8988T (cell line): ENCODE data around the gene ZNF263.
"Not testable (repeated sequence)": the region's sequence is repeated elsewhere in the genome, so short reads cannot be mapped to it uniquely, and the experiment has no call there.

Experiments used
- DNase-seq: peaks from one replicate; pipeline ENCODE4 v3.0.0; 2011

Gene ZNF263

GRCh38 chr16:3270718-3271117 lies 12.6 kb upstream of the ZNF263 start:
- not testable (repeated sequence) for DNase-seq

GRCh38 chr16:3271281-3271680 lies 12.0 kb upstream of the ZNF263 start:
- not testable (repeated sequence) for DNase-seq

GRCh38 chr16:3274490-3274889 lies 8.8 kb upstream of the ZNF263 start:
- DNase-seq, result no peak

DNA sequence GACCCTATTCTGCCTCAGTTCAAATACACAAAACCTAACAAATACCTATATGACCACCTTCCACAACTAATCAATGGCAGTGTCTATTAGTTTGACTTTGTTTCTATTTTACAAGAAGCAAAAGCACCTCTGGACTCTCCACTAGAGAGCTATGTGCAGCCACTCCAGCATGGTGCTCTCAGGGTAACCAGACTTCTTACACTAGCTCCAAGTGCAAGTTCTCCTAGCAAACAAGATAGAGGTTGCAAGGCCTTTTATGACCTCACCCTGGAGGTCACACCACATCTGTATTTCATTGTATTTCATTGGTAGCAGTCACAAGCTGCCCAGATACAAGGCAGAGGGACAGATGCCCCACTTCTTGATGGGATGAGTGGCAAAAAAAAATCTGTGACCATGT lies 8.3 kb upstream of the ZNF263 start:
- no peak for DNase-seq

GRCh38 chr16:3276679-3277078 lies 6.6 kb upstream of the ZNF263 start:
- no peak for DNase-seq

- no peak for DNase-seq
Measured at GRCh38 chr16:3281222-3281820, 2.0 kb upstream of the ZNF263 start.

GRCh38 chr16:3282103-3282729 lies 1.1 kb upstream of the ZNF263 start:
- DNase-seq, result no peak

- DNase-seq, result no peak
Measured at GRCh38 chr16:3283543-3284447, 504 bp downstream of the ZNF263 start.

- no peak for DNase-seq
Measured at GRCh38 chr16:3285131-3285530, 1.8 kb downstream of the ZNF263 start.

- no peak for DNase-seq
Measured at GRCh38 chr16:3289998-3290673, 6.8 kb downstream of the ZNF263 start.

- DNase-seq, result no peak
Measured at GRCh38 chr16:3292604-3293003, 9.3 kb downstream of the ZNF263 start.

DNA sequence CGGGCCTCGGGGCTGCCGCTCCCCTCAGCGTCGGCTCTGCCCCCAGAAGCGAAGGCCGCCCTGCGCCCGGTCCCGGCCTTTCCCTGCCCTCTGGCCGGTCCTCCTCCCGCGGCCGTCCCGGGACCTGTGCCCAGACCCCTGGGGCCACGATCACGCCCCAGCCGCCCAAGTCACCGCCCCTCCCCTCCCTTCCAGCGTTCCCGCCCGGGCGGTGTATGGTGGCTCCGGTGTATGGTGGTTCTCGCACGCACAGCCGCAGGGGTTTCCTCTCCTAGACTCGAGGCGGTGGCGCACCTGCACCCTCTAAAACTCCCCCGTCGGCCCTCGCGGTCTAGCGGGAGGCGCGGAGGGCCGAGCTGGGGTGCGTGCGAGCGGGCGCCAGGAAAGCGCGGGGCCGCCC lies 11.9 kb downstream of the ZNF263 start:
- DNase-seq, result no peak

DNA sequence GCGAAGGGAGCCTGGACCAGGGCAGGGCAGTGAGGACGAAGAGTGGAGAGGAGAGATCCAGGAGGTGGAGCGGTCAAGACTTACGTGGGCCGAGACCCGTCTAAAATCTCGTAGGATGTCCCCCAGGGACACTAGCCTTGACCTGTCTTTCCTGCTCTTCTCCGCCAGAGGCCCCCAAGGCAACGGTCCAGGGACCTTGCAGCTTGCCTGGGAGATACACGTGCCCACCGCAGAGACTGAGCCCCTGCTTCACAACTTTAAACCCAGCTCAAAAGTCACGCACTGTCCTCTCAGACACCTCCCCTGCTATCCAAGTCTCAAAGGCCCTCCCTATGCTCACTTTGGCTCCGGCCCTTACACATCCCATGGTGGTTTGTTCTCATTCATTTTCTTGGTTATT lies 12.5 kb downstream of the ZNF263 start:
- no peak for DNase-seq

DNA sequence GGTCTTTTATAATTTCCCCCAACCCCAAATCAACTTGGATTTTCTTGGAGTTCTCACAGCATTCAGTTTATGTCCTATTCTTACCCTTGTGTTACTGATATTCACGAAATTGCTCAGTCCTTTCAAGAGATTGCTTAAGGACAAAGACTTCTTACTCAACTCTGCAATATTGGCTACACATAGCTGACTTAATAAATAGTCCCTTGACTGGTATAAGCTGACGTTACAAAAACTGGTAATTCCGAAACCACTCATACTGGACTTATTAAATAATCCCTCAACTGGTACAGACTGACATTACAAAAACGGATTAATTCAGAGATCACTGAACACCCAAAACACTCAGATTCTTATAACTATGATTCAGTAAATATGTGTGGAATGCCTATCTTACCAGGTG lies 21.1 kb downstream of the ZNF263 start:
- DNase-seq, result no peak

DNA sequence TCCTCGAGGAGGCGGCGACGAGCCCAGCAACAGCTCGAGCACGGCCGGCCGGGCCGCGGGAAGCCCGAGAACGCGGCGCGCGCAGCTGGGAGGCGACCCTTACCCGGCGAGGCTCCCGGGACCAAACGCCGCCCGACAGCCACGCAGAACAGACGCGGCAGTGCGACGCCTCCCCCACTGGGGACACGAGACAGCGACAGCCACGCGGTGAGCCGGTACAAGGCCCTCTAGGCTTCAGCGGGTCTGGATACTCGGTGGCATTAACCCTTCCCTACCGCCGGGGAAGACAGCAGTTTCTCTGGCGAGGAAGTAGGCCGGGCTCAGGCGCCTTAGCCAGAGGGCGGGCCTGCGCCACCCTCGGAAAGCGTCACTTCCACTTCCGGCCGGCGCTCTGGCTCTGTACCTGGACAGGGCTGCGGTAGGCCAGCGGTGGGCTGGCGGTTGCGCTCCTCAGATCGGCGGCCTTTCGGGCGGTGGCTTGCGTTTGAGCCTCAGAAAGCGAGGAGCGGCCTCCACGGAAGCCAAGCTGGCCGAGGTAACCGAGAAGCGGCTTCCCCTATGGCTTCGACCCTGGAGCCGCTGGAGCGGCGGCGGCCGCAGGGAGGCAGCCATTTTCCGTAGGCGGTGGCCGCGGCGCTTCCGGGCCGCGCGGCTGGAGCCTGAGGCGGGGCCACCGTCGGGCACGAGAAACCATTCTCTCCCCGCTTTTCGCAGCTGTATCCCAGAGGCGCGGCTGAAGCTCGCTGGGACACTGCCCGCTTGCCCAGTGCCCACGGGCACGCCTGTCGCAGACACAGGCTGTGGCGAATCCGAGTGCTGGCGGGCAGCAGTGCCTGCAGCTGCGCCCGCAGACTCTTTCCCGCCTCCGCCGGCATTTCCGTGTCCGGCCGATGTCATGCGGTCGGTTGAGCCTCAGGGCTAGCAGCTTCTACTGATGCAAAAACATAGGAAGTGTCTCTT lies 22.1 kb downstream of the ZNF263 start, which contains the start of the genes TIGD7 and ZNF75A:
Gene TIGD7 (minus strand): TSS at position 322 of the 960 bp plus-strand sequence. CDS start 4,816 bp downstream, outside the sequence.
Gene ZNF75A (plus strand): TSS at position 389 of the 960 bp plus-strand sequence. CDS start 2,932 bp downstream, outside the sequence.
- peak; percentile 61 for DNase-seq

GRCh38 chr16:3306078-3306477 lies 22.8 kb downstream of the ZNF263 start:
- no peak for DNase-seq

- DNase-seq, result no peak
Measured at GRCh38 chr16:3311496-3311895, 28.2 kb downstream of the ZNF263 start.

DNA sequence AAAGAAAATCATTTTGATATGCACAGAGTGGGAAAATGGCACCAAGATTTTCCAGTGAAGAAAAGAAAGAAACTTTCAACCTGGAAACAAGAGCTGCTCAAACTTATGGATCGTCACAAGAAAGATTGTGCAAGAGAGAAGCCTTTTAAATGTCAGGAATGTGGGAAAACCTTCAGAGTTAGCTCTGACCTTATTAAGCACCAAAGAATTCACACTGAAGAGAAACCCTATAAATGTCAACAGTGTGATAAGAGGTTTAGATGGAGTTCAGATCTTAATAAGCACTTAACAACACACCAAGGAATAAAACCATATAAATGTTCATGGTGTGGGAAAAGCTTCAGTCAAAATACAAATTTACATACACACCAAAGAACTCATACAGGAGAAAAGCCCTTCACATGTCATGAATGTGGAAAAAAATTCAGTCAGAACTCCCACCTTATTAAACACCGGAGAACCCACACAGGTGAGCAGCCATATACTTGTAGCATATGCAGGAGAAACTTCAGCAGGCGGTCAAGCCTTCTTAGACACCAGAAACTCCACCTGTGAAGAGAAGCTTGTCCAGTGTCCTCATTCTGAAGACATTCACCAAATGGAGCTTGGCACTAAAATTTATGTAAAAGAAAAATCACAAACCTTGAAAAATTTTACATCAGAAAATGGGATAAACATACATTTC lies 34.2 kb downstream of the ZNF263 start:
- no peak for DNase-seq

DNA sequence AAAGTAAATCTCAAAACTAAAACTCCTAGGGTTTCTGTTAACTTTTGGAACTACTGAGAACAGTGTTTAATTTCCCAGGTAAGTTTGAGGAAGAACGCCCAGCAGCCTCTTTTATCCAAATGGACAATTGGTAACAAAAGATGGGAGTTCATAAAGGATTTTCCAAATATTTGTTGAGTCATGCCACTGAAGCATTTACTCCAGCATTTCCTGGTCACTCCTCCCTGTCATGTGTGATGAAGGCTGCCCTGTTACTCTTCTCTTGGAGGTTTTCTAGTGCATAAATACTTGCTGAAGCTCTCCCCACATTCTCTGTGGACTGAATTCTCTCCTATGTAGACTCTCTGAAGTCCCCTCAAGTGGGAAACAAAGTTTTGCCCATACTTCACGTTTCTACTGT lies 38.5 kb downstream of the ZNF263 start:
- no peak for DNase-seq

GRCh38 chr16:3327514-3327913 lies 44.2 kb downstream of the ZNF263 start:
- DNase-seq, result no peak

DNA sequence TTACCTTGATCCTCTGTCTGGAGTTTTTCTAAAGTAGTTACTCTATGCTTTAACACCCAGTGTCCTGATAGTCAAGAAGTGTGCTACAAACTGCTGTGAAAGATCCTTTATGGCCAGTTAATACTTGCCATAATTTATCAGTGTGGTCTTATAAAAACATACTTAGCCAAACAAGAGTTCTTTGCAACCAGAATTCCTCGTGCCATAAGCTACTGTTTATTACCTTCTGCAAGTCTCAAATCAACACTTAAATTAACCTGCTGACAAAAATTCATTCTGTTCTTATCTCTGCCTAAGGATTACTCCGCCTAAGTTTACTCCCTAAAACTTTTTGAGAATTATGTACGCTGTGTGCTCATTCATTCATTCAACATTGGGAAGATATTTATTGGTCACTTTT lies 44.8 kb downstream of the ZNF263 start:
- no peak for DNase-seq
